Retinal pigment epithelial cell (primary cell): ENCODE data around the gene MRLN.

Experiments
- DNase-seq: peaks from one replicate; pipeline ENCODE4 v3.0.0-alpha.2; 2010; ENCODE audit warnings: low read depth
- H3K4me3 ChIP-seq: 2 replicates; pipeline ENCODE4 v1.5.1; 2011; ENCODE audit warnings: mild to moderate bottlenecking, low read length, control low read depth, moderate library complexity
- CTCF ChIP-seq: conservative IDR thresholded peaks from 2 replicates; pipeline ENCODE4 v1.5.1; 2011; ENCODE audit warnings: low read depth, low read length, control low read depth, inconsistent platforms

MRLN gene

GRCh38 chr10:59781511-59781910 lies 28.3 kb upstream of the MRLN start:
- TF ChIP-seq CTCF = no peak
- DNase-seq = no peak
- no peak overlapping the region for H3K4me3 ChIP-seq

GRCh38 chr10:59779756-59780533 lies 26.7 kb upstream of the MRLN start:
- no peak overlapping the region for H3K4me3 ChIP-seq
- no peak for DNase-seq

GRCh38 chr10:59774451-59774850 lies 21.2 kb upstream of the MRLN start:
- DNase-seq = no peak
- no peak for TF ChIP-seq CTCF
- no peak overlapping the region for H3K4me3 ChIP-seq

More at GRCh38 chr10:59779756-59780533, 26.7 kb upstream of the MRLN start:
- TF ChIP-seq CTCF = no peak

- no peak for TF ChIP-seq CTCF
- H3K4me3 ChIP-seq = no peak overlapping the region
- no peak for DNase-seq
Measured at GRCh38 chr10:59773088-59773487, 19.8 kb upstream of the MRLN start.

- H3K4me3 ChIP-seq = no peak overlapping the region
- no peak for TF ChIP-seq CTCF
- no peak for DNase-seq
Measured at GRCh38 chr10:59771162-59771807, 18.0 kb upstream of the MRLN start.

- no peak for DNase-seq
- H3K4me3 ChIP-seq = no peak overlapping the region
- no peak for TF ChIP-seq CTCF
Measured at GRCh38 chr10:59770689-59771088, 17.4 kb upstream of the MRLN start.

GRCh38 chr10:59762505-59762904 lies 9.2 kb upstream of the MRLN start:
- H3K4me3 ChIP-seq = no peak overlapping the region
- no peak for DNase-seq
- no peak for TF ChIP-seq CTCF
